Inflammatory macrophage treated with lipopolysaccharide for 4 hours (primary cell): ENCODE data around the gene GUK1.

ENCODE experiments used
- DNase-seq: peaks from one replicate; pipeline ENCODE4 v3.0.0-alpha.2; 2020

Gene GUK1

DNA sequence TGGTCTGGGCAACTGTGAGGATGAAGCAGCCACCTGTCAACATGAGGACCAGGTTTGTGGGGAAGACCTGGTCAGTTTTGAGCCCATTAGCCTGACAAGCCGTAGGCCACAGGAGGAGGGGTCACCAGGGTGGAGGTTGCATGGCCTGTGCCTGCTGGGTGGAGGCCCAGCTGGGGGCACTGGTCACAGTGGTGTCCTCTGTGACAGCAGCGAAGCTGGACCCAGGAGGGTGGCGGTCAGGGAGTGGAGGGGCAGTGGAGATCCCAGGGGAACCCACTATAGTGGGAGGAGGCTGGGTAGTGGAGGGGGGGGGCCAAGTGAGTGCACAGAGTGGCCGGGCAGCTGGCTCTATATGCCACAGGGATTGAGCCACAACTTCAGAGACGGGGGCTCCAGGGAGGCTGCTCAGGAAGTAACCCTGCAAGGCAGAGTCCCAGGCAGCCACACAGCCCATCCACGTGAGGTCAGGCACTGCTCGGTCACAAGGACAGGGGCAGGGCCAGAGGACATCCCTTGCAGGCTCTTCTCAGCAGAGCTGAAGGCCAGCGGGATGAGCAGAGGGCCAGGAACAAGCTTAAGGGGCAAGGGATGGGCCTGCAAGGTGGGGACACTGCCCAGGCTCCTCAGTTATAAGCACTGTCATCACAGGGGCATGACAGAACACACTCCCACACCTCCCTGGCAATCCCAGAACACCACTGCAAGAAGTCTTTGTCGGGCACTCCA lies 34.6 kb upstream of the GUK1 start:
- no peak for DNase-seq

- no peak for DNase-seq
Measured at GRCh38 chr1:228105996-228106799, 33.9 kb upstream of the GUK1 start.

- DNase-seq: no peak
Measured at GRCh38 chr1:228106800-228107054, 33.4 kb upstream of the GUK1 start.

GRCh38 chr1:228107636-228108035 lies 32.4 kb upstream of the GUK1 start:
- no peak for DNase-seq

- DNase-seq: peak; percentile 73
Measured at GRCh38 chr1:228108055-228108690, 31.9 kb upstream of the GUK1 start.

DNA sequence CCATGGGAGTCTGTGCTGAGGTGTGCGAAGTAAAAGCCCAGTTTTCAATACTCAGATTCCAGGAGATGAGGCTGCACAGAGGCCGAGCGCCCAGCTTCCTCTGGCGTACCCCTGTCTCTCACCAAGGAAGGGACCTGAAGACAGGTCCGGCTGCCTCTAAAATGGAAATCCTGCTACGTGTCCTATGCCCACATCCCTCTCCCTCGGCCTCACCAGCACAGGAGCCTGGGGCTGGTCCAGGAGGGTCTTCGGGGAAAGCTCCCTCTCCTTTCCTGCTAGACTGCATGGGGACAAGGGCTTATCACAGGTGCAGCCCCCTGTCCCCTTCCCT lies 31.4 kb upstream of the GUK1 start:
- DNase-seq: no peak

- DNase-seq: peak; percentile 98
Measured at GRCh38 chr1:228109073-228109961, 30.8 kb upstream of the GUK1 start, which contains the start of gene MRPL55. TSS of gene MRPL55 (minus strand) at chr1:228109299. CDS start at chr1:228108260, 1,039 bp downstream.

GRCh38 chr1:228109962-228110488 lies 30.1 kb upstream of the GUK1 start:
- no peak for DNase-seq

DNA sequence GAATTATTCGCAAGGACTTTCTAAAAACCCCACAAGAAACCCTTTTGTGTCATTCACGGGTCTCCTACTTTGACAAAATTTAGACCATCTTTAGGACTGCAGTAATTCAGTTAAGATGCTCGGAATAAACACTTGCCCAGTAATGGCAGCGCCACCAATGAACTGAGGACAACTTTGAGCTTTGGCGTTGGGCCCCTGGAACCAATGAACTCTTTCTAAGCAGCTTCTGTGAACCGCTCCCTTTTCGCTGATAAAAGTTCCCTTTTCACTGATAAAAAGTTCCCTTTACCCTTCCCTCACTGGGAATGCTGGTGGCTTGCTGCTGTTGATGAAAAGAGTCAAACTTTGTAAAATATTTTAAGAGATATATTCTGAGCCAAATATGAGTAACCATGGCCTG lies 29.5 kb upstream of the GUK1 start:
- DNase-seq: no peak

DNA sequence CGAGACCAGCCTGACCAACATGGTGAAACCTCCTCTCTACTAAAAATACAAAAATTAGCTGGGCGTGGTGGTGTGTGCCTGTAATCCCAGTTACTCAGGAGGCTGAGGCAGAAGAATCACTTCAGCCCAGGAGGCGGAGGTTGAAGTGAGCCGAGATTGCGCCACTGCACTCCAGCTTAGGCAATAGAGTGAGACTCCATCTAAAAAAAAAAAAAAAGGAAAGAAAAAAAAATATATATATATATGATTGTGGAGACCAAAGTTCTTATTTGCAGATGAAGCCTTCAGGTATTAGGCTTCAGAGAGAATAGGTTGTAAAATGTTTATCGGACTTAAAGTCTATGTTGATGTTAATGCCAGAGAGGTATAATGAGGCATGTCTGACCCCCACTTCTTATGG lies 28.8 kb upstream of the GUK1 start:
- DNase-seq: peak; percentile 45

DNA sequence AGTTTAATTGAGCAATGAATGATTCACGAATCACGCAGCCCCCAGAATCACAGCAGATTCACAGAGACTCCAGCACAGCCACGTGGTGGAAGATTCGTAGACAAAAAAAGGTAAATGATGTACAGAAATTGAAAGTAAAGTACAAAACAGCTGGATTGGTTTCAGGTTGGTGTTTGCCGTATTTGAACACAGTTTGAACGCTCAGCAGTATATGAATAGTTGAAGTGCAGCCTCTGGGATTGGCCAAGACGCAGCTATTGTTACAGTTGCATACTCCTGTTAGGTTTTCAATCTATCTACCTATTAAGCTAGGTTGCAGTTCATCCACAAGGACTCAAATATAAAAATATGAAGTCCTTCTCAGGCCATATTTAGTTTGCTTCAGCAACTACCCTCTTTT lies 27.9 kb upstream of the GUK1 start:
- no peak for DNase-seq

- DNase-seq: no peak
Measured at GRCh38 chr1:228112617-228113016, 27.5 kb upstream of the GUK1 start.

GRCh38 chr1:228114827-228115226 lies 25.3 kb upstream of the GUK1 start:
- DNase-seq: no peak

GRCh38 chr1:228117335-228117734 lies 22.7 kb upstream of the GUK1 start:
- no peak for DNase-seq

- DNase-seq: no peak
Measured at GRCh38 chr1:228118040-228118439, 22.0 kb upstream of the GUK1 start.

DNA sequence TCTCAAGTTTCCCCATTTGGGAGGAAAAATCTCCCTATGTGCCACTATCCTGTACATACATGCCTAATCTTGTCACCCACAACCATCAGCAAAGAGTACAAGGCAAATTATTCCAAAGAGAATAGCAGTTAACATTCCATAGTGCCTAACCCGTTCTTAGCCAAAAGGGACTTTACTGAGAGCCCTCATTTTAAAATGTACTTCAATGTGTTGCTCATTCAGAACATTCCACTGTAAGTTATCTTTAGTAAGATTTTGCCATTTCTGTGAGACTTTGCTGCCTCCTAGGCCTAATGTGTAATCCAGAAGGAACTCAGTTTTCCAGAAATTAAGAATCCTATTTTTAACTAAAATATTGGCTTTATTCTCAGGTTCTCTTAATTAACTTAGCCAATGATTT lies 19.7 kb upstream of the GUK1 start:
- no peak for DNase-seq

- DNase-seq: peak; percentile 23
Measured at GRCh38 chr1:228120857-228121489, 19.1 kb upstream of the GUK1 start.

GRCh38 chr1:228122921-228123441 lies 17.1 kb upstream of the GUK1 start:
- no peak for DNase-seq

DNA sequence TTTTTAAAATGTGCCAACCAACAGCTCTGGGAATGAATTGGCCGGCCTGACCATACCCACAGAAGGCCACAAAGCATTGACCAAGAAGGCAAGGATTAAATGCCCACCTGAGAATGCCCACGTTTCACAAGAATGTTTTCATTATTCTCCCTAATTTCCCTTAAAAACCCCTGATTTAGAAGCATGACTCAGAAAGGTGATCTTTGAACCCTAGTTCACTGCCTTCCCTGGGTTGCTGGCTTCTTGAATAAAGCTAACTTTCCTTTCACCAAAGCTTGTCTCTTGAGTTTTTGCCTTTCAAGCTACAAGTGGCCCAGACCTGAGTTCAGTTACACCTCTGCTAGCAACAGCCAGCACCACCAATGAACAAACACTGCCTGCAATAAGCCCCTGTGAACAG lies 16.6 kb upstream of the GUK1 start:
- DNase-seq: no peak

DNA sequence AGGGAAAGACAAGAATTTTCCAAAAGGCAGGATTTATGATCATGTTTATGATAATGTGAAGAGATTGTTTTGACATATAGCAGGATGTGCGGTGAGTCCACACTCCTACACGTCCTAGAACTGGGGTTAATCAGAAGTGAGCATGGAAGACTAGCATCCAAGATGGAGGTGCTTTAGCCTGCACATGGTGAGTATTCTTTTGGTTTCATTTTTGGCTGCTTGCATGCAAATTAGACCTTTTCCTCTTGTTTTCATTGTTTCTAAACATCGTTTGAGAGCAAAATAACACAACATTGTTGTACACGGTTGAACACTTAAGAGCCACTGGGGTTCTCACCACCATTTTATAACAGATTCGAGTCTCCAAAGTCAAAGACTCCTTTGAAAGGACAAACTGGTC lies 14.9 kb upstream of the GUK1 start:
- no peak for DNase-seq

- no peak for DNase-seq
Measured at GRCh38 chr1:228131766-228132165, 8.3 kb upstream of the GUK1 start.

DNA sequence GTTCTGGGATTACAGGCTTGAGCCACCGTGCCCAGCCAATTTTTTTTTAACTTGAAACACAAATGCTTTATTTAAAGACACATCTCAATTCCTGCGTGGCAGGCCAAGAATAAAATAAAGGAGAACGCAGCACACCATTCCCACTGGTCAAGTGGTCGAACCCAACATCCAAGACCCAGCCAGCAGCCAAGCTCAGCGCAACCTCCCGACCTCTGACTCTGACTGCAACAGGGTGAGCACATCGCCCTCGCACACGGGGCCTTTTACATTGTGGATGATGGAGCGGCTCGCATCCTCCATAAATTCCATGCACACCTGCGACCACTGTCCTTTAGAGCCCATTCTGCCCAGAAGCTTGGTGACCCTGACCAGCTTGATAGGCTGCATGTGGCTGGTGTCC lies 5.5 kb upstream of the GUK1 start:
- DNase-seq: no peak
